ENCODE data around the gene ITGB4. TPM values are rescaled to one million over a fixed set of nuclear protein-coding genes. Genes with fewer than 3 reads are reported as not detected.
"Not testable (repeated sequence)": the region's sequence is repeated elsewhere in the genome, so short reads cannot be mapped to it uniquely, and the experiment has no call there.

Gene ITGB4
- polyA plus RNA-seq, 1 donor, result 4.6 TPM

- DNase-seq (ENCODE audit: low read depth), result no peak
Observed at GRCh38 chr17:75769536-75769935, 48.3 kb downstream of the ITGB4 start.

GRCh38 chr17:75771334-75772281, 50.3 kb downstream of the ITGB4 start:
- no peak for DNase-seq (ENCODE audit: low read depth)

GRCh38 chr17:75773121-75773807, 52.0 kb downstream of the ITGB4 start:
- no peak for DNase-seq (ENCODE audit: low read depth)

- DNase-seq (ENCODE audit: low read depth), result no peak
Observed at GRCh38 chr17:75773808-75774470, 52.7 kb downstream of the ITGB4 start.

GRCh38 chr17:75774471-75774990, 53.3 kb downstream of the ITGB4 start:
- DNase-seq (ENCODE audit: low read depth), result no peak

GRCh38 chr17:75774991-75775668, 53.9 kb downstream of the ITGB4 start:
- no peak for DNase-seq (ENCODE audit: low read depth)

- no peak for DNase-seq (ENCODE audit: low read depth)
Observed at GRCh38 chr17:75776386-75777295, 55.4 kb downstream of the ITGB4 start.

GRCh38 chr17:75777296-75777922, 56.1 kb downstream of the ITGB4 start:
- DNase-seq (ENCODE audit: low read depth), result no peak

GRCh38 chr17:75778066-75778860, 57.0 kb downstream of the ITGB4 start:
- not testable (repeated sequence) for DNase-seq (ENCODE audit: low read depth)

- no peak for DNase-seq (ENCODE audit: low read depth)
Observed at GRCh38 chr17:75778861-75779249, 57.6 kb downstream of the ITGB4 start.

GRCh38 chr17:75779250-75779986, 58.2 kb downstream of the ITGB4 start:
- DNase-seq (ENCODE audit: low read depth), result peak; percentile 100

- no peak for DNase-seq (ENCODE audit: low read depth)
Observed at GRCh38 chr17:75779987-75780889, 59.0 kb downstream of the ITGB4 start.

- DNase-seq (ENCODE audit: low read depth), result no peak
Observed at GRCh38 chr17:75783069-75783783, 62.0 kb downstream of the ITGB4 start.

GRCh38 chr17:75783803-75784472, 62.7 kb downstream of the ITGB4 start:
- no peak for DNase-seq (ENCODE audit: low read depth)

- peak; percentile 99 for DNase-seq (ENCODE audit: low read depth)
Observed at GRCh38 chr17:75784473-75785015, 63.3 kb downstream of the ITGB4 start, which contains the start of gene UNK. UNK (plus strand) TSS chr17:75784806; CDS start chr17:75784881, 75 bp downstream.

All from forelimb muscle (tissue), 1 donor.